ENCODE data around the gene MTPN.

The MTPN gene

DNA sequence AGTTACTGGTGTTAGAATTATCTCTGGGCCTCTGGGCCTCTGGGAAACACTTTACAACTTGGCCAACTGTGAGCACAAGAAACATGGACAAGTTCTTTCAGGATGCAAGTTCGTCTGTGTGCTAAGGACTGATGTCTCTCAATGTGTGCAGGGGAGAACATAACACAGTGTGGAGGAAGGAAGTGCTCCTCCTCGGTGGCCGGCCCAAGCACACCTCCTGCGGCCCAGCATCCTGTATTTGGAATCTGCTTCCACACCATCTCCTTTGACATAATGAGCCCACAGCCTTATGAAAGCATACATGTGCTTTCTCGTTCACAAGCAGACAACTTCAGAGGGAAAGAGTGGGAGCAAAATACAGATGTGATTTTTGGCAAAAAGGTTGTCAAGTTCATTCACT is 59.0 kb downstream of the MTPN start:
- TF ChIP-seq, protein P1, sequence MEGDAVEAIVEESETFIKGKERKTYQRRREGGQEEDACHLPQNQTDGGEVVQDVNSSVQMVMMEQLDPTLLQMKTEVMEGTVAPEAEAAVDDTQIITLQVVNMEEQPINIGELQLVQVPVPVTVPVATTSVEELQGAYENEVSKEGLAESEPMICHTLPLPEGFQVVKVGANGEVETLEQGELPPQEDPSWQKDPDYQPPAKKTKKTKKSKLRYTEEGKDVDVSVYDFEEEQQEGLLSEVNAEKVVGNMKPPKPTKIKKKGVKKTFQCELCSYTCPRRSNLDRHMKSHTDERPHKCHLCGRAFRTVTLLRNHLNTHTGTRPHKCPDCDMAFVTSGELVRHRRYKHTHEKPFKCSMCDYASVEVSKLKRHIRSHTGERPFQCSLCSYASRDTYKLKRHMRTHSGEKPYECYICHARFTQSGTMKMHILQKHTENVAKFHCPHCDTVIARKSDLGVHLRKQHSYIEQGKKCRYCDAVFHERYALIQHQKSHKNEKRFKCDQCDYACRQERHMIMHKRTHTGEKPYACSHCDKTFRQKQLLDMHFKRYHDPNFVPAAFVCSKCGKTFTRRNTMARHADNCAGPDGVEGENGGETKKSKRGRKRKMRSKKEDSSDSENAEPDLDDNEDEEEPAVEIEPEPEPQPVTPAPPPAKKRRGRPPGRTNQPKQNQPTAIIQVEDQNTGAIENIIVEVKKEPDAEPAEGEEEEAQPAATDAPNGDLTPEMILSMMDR (conservative IDR thresholded peaks at IDR 0.05; ENCODE audit: low read depth) = no peak
- no peak overlapping the region for H3K27ac ChIP-seq
- DNase-seq (ENCODE audit: low spot score) = no peak
- CTCF ChIA-PET = no interaction called here
- POLR2A ChIA-PET (ENCODE audit: low non-redundant PET) = no interaction called here

DNA sequence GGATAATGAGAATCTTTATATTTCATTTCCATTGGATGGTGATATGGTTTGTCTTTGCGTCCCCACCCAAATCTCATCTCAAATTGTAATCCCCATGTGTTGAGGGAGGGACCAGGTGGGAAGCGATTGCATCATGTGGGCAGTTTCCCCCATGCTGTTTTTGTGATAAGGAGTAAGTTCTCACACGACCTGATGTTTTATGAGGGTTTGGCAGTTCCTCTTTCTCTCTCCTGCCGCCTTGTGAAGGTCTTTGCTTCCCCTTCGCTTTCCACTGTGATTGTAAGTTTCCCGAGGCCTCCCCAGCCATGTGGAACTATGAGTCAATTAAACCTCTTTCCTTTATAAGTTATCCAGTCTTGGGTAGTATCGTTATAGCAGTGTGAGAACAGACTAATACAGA is 59.4 kb downstream of the MTPN start:
- POLR2A ChIA-PET (ENCODE audit: low non-redundant PET) = no interaction called here
- no peak for DNase-seq (ENCODE audit: low spot score)
- H3K27ac ChIP-seq = no peak overlapping the region
- CTCF ChIA-PET = no interaction called here
- TF ChIP-seq, protein P1 (conservative IDR thresholded peaks at IDR 0.05; ENCODE audit: low read depth) = no peak

DNA sequence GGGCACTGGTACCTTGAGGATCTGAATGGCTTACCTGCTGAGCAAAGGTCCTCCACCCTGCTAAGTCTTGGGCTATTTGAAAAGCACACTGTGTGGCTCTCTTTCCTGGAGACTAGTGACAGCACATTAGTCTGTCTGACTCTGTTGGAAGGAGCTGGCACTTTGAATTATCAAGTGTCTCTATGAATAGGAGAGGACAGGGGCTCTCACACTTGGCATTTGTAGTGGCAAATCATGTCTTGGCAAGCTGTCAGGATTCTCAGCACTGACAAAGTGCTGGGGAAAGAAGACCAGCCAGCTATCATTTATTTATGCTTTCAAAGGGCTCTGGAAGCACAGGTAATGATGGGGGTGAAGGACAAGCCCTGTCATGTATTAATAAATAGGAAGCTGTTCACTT is 62.8 kb downstream of the MTPN start:
- no peak overlapping the region for H3K27ac ChIP-seq
- DNase-seq (ENCODE audit: low spot score) = no peak
- CTCF ChIA-PET = no interaction called here
- TF ChIP-seq, protein P1 (conservative IDR thresholded peaks at IDR 0.05; ENCODE audit: low read depth) = no peak
- POLR2A ChIA-PET (ENCODE audit: low non-redundant PET) = no interaction called here

GRCh38 chr7:135913404-135913803 is 63.8 kb downstream of the MTPN start:
- DNase-seq (ENCODE audit: low spot score) = no peak
- no peak overlapping the region for H3K27ac ChIP-seq
- POLR2A ChIA-PET (ENCODE audit: low non-redundant PET) = no interaction called here
- CTCF ChIA-PET = no interaction called here
- TF ChIP-seq, protein P1 (conservative IDR thresholded peaks at IDR 0.05; ENCODE audit: low read depth) = no peak

DNA sequence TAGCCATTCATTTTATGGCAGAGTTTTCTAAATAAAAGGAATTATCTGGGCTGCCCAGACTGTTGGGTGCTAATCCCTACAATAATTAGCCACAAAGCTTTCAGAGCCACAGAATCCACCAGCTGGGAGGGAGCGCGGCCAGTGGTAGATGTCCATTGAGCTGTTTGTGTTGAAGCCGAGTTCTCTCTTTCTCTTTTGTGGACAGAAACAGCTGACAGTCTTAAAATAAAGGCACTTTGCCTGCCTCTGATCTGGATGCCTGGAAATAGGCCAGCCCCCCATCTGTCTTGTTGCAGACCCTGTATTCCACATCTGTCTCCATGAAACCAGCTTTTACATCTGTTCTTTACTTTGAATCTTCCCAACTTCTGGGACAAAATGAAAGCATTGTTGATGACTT is 66.1 kb downstream of the MTPN start:
- no peak for DNase-seq (ENCODE audit: low spot score)
- CTCF ChIA-PET = no interaction called here
- POLR2A ChIA-PET (ENCODE audit: low non-redundant PET) = no interaction called here
- TF ChIP-seq, protein P1 (conservative IDR thresholded peaks at IDR 0.05; ENCODE audit: low read depth) = no peak
- H3K27ac ChIP-seq = no peak overlapping the region

GRCh38 chr7:135910393-135911036 is 66.6 kb downstream of the MTPN start:
- POLR2A ChIA-PET (ENCODE audit: low non-redundant PET) = no interaction called here
- no peak for DNase-seq (ENCODE audit: low spot score)
- H3K27ac ChIP-seq = no peak overlapping the region
- TF ChIP-seq, protein P1 (conservative IDR thresholded peaks at IDR 0.05; ENCODE audit: low read depth) = no peak
- CTCF ChIA-PET = no interaction called here
